ENCODE results near the gene POC5. TPM values are rescaled to one million over a fixed set of nuclear protein-coding genes. Genes with fewer than 3 reads are reported as not detected.

The POC5 gene
- polyA plus RNA-seq, 2 of the 4 experiments (the other 2 are of a cell fraction), result 12.7 to 26.2 TPM

- peak; percentile 29; the same call in 1 of the 2 replicates for TF ChIP-seq POLR2A (IDR thresholded peaks at IDR 0.05; ENCODE audit: low read length)
- no peak for TF ChIP-seq BCL3 (IDR thresholded peaks at IDR 0.05)
- 54% methylated on average over 9 of the region's 9 CpGs for WGBS (ENCODE audit: missing lambda C conversion rate)
- POLR2A ChIA-PET, result interaction anchor here (1.5 kb wide), 1 partner anchor 90 kb away, joined by 4 read pairs; no protein-coding TSS in a partner anchor
- ATAC-seq (peak; percentile 82 to 94), DNase-seq (ENCODE audit: low read depth in 1 of 2, low spot score in 1 of 2) (no peak), FAIRE-seq (no peak)
- Histone ChIP-seq H3K4me3 (peak overlapping the region; percentile 41), H3K9me3 (no peaks in the 10 kb centered on the region), H3K27ac (peak overlapping the region; percentile 58 to 78), H3K4me1 (no peaks in the 10 kb centered on the region), H3K4me2 (peak overlapping the region; percentile 48)
- CTCF ChIA-PET, result interaction anchor here (0.7 kb wide), 1 partner anchor 9 kb away, joined by 3 read pairs; no protein-coding TSS in a partner anchor
Measured at GRCh38 chr5:75656311-75657003, 60.8 kb downstream of the POC5 start.

- ChIA-PET CTCF (interaction anchor here (0.7 to 0.9 kb wide), 2 partner anchors 16 to 26 kb away, joined by 3 to 4 read pairs; no protein-coding TSS in a partner anchor), POLR2A (no interaction called here)
- TF ChIP-seq TP53 (CRISPR knock-in tag; IDR thresholded peaks at IDR 0.05) (no peak), KDM5A (IDR thresholded peaks at IDR 0.05) (no peak), MAFK (IDR thresholded peaks at IDR 0.05; ENCODE audit: partially characterized antibody) (no peak), MAX (IDR thresholded peaks at IDR 0.05) (no peak), CEBPB (IDR thresholded peaks at IDR 0.05) (no peak), FOSB (CRISPR knock-in tag; IDR thresholded peaks at IDR 0.05) (no peak), CHD4 (IDR thresholded peaks at IDR 0.05; ENCODE audit: borderline replicate concordance) (no peak), EHMT2 (IDR thresholded peaks at IDR 0.05; ENCODE audit: low read depth) (no peak), RARB (CRISPR knock-in tag; IDR thresholded peaks at IDR 0.05) (no peak), HES2 (IDR thresholded peaks at IDR 0.05) (no peak), FOSL2 (IDR thresholded peaks at IDR 0.05) (no peak), FOSL2 (CRISPR knock-in tag; IDR thresholded peaks at IDR 0.05) (no peak), BHLHE40 (IDR thresholded peaks at IDR 0.05; ENCODE audit: low read depth, low read length) (no peak), CTCF (IDR thresholded peaks at IDR 0.05) (no peak), ESRRA (IDR thresholded peaks at IDR 0.05; ENCODE audit: borderline replicate concordance, low read length) (no peak), BCL3 (IDR thresholded peaks at IDR 0.05) (no peak), CHD2 (IDR thresholded peaks at IDR 0.05; ENCODE audit: low read length, partially characterized antibody) (no peak)
- DNase-seq (ENCODE audit: low read depth in 1 of 2, low spot score in 1 of 2), result no peak
- ATAC-seq, result no peak
- Histone ChIP-seq H3K9me3 (no peaks in the 10 kb centered on the region), H3K4me3 (no peak overlapping the region), H3K4me2 (no peak overlapping the region), H3K27ac (no peak overlapping the region), H3K4me1 (no peaks in the 10 kb centered on the region)
- FAIRE-seq, result no peak
- WGBS (ENCODE audit: missing lambda C conversion rate), result 85% methylated on average over 19 of the region's 19 CpGs
Measured at GRCh38 chr5:75654693-75655295, 62.4 kb downstream of the POC5 start.

GRCh38 chr5:75653521-75653920 lies 63.7 kb downstream of the POC5 start:
- TF ChIP-seq MAFK (IDR thresholded peaks at IDR 0.05; ENCODE audit: partially characterized antibody) (no peak), BHLHE40 (IDR thresholded peaks at IDR 0.05; ENCODE audit: low read depth, low read length) (no peak), HES2 (IDR thresholded peaks at IDR 0.05) (no peak), TFCP2L1 (CRISPR knock-in tag; IDR thresholded peaks at IDR 0.05) (no peak), CEBPB (IDR thresholded peaks at IDR 0.05) (no peak), RFX5 (IDR thresholded peaks at IDR 0.05) (no peak), RARB (CRISPR knock-in tag; IDR thresholded peaks at IDR 0.05) (no peak), CTCF (IDR thresholded peaks at IDR 0.05) (no peak), CHD2 (IDR thresholded peaks at IDR 0.05; ENCODE audit: low read length, partially characterized antibody) (no peak)
- Histone ChIP-seq H3K9me3 (no peaks in the 10 kb centered on the region), H3K4me3 (no peak overlapping the region), H3K27ac (no peak overlapping the region), H3K4me2 (no peak overlapping the region), H3K4me1 (no peaks in the 10 kb centered on the region)
- POLR2A ChIA-PET, result no interaction called here
- WGBS (ENCODE audit: missing lambda C conversion rate), result 49% methylated on average over 2 of the region's 2 CpGs
- DNase-seq (ENCODE audit: low read depth in 1 of 2, low spot score in 1 of 2), result no peak
- no peak for FAIRE-seq
- no peak for ATAC-seq
- CTCF ChIA-PET, result interaction anchor here (1.7 kb wide), 1 partner anchor 29 kb away, joined by 3 read pairs; no protein-coding TSS in a partner anchor
